Activated T-helper 9 cell treated with anti-CD3 and anti-CD28 coated beads, Interleukin-2, amount 50 U/mL, for 16 hours (primary cell): ENCODE measurements around the gene SUCNR1.
"Not testable (repeated sequence)": the region's sequence is repeated elsewhere in the genome, so short reads cannot be mapped to it uniquely, and the experiment has no call there.

Experiments used
- DNase-seq: peaks from one replicate; pipeline ENCODE4 v3.0.0-alpha.2; 2020; ENCODE audit warnings: low read depth

Gene SUCNR1

DNA sequence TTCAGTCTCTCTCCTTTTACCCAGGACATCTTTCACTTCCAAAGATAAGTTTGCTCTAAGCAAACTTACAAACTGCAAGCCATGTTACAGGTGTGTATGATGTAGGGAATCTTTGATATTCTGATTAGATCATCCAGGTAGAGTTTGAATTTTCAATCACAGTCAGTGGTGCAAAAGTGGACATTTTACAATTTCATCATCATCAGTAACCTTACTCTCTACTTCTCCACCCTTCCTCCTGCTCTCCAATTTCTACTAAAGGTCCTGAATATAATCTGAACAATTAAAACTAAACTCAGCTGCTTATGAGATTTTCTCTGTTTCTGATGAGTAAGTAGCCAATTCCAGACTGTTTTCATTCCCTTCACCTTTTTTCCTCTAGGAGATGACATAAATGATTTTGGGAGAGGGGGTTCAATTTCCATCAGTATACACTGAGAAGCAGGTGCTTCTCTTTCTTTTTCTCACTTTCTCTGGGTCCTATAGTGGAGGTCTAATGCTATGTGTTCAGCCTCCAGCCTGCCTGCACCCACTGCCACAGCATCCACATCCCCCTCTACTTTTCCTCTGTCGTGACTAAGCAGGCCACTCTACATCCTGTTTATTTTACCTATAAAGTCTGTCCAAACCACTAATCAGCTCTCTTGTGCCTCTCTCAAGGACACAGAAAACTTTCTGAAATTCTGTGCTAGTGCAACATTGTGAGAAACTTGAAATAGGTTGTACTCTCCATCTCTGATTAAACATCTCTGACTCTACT lies 27.6 kb downstream of the SUCNR1 start:
- no peak for DNase-seq

DNA sequence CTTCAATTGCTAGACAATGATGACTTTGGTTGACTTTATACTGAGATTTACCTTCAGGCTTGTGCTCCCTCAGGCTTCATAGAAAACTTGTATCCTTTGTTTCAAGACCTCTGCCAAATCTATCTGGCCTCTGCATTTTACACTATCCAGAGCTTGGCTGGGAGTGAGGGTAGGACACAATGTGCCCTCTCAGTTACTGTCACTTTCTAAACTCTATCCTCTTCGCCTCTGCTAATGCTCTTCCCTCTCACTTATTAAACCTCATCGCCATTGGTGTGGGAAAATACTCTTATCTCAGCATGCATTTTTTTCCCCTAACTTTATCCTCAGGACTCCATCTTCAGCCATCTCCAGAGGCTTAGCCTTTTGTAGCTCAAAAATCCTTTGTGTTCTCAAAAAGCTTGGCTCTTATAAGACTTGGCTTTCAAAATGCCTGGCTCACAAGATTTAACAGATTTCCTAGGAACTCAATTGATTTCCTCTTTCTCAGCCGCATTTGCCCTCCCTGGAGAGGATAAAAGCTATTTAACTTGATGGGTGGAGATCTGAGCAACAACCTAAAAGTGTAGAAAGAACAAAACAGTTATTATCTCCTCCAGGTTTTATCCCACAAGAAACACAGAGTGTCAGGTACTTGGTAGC lies 28.3 kb downstream of the SUCNR1 start:
- DNase-seq = no peak

DNA sequence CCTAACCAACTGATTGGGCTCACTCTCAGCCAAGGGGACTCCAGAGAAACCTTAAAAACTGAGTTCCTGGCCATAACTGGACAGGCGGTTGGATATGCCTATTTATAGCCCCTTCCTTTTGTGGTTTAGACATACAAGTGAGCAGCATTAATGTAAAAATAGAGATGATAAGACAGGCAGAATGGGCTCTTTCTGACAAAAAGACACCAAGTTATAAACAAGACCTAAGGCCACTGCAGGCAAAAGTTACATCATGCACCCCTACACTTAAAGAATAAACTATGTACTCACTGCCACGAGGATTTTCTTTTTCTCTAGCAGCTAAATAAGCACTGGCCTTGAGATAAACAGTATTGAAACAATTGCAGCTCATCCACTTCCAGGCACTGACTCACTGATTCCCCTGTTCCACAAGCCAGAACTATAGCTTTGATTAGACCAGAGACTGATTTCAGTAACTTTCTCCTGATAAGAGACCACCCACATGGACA lies 30.1 kb downstream of the SUCNR1 start:
- DNase-seq = no peak

DNA sequence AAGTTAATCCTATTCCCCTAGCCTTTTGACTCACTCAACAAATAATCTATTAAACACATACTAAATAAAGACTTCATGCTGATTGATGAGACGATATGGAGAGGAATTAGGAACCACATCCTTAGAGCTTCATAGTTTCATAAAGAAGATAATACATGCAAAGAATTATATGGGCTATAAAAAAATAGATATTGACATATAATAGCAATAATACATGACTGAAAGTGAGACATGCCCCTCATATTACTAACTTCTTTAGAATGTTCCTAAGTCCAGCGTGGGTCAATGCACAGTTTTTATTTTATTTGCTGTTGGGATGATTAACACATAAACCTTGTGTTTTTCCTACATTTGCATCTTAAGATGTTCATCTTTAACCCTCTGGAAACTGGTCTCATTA lies 32.2 kb downstream of the SUCNR1 start:
- no peak for DNase-seq

DNA sequence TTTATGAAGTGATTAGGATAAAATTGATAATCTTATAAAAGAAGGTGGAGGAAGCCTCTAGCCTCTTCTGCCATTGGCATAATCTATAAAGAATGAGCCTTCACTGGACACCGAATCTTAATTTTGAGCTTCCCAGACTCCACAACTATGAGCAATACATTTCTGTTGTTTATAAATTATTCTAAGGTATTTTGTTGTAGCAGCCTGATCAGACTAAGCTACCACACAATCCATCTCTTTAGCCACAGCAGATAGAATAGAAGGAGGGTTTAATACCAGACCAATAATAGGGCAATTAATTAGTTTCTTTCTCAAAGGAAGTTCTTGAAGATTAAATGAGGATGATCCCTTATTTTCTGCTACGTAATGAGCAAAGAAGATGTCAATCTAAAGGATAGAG lies 33.3 kb downstream of the SUCNR1 start:
- DNase-seq = no peak

DNA sequence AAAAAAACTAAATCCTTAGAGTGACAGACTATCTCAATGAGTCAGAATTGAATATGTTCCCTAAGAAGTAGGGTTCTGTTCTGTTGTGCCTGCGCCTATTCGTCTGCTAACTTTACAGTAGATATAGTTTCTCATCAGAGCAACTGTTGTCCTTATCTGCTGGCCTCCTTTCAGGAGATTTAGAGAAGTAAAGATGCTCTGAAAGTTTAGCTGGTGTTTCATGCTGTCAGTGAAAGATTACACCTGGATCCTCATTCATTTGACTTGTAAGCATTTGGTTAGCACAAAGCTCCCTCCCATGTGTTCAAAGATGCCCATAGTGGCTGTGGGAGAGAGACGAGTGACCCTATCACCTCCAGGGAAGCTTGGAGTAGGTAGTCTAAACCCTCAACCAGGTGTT lies 35.0 kb downstream of the SUCNR1 start:
- no peak for DNase-seq

DNA sequence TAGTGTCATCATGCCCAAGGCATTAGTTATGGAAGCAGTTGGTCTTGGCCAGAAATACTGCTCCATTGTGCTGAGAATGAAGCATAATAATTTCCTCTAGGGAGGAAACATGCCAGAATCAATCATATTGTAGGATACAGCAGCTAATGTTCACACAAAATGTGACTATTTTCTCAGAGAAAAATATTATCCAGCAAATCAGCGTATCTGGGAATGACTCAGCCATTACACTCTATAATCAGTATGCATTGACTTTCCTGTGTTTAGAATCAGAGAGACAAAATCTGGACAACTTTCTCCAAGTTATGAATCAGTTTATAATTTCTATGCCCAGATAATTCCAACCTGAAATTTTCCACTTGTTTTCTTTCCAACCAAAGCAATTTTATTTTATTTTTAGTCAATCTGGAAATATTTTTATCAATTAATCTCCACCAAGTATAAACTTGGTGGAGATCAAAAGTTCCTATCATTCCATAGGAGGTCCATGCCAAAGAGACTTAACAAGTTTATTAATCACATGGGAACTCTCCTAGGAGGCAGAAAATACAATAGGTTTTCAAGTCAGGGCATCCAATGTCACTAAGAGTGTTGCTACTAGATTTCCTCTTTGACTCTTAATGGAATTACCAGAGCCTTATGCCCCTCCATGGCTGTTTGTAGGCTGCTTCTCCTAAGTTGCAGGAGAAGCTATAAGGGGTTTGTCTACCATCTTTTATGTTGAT lies 36.4 kb downstream of the SUCNR1 start:
- DNase-seq = no peak

DNA sequence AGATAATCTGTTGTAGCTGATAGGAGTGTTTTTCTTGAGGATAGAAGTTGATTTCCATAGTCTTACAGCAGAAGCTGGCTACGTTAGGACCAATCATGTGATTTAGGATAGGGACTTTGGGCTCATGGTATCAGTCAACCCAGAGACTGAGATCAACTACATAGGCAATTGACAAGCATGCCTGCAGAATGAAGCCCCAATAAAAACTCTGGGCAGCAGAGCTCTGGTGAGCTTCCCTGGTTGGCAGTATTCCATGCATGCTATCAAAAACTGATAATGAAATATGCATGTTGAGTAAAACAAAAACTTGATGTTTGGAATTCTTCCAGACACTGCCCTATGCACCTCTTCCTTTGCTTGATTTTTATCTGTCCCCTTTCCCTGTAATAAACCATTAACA lies 38.0 kb downstream of the SUCNR1 start:
- DNase-seq = no peak

DNA sequence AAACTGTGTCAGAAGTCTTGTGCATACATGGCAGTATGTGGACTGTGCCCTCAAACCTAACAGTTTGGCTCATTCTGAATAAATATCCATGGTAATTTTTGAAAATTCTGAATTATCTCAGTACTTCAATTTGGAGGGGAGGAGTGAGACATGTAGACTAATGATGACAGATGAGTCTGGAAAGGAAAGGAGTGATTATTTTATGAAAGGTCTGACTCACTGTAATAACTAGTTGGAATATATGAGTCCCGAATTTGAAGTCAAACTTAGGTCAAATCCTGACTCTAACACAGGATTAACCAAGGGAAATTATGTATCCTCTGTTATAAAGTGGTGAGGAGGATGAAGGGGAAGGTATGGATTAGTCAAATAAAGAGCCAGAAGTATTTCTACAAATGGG lies 38.6 kb downstream of the SUCNR1 start:
- no peak for DNase-seq

DNA sequence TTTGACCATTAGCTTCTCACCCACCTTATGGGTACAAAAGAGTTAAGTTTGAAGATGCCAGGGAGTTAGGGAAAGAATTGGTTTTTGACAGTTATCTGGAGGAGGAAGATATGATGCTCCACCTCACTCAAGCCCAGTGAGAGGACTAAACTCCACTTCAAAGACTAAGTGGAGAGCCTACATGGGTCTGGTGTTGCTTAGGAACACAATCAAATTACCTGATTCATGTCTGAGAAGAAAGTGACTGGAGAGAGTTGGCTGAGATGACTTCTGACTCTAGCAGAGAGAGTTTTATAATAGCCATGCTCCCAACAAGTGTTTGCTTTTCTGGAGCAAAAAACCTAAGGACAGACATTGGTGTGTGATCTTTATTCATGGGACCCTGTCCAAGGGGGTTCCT lies 43.3 kb downstream of the SUCNR1 start:
- DNase-seq = no peak

DNA sequence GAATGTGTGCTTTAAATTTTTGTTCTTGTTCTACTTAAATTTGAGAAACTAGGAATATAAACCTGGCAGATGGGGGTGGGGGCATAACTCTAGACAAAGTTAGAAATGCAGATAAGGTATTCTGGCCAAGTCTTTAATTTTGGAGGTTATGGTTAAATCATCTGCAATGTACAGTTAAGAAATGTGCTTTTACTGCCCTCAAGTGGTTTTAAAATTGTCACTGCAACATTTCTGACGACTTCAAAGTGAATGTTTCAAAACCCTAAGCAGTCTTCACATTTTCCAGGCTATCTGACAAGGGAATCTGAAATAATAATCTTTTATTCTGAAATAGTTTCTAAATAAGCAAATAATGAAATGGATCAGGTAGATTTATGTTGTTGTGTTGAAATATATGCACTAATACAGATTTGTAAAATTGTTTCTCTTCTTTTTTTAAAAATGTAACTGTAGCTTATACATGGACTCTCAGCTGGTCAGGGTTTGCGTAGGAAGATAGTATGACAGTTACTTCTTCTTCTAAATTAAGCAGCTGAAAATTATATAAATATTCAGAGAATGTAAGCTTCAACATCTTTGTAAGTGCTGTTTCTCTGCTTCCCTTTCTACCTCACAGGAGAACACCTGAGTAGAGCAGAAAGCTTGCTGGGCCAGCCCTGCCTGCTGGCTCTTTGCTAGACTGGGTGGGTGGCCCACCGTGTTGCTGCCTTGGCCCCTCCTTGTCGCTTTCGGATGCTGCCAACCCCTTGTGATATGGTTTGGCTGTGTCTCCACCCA lies 45.0 kb downstream of the SUCNR1 start:
- no peak for DNase-seq

DNA sequence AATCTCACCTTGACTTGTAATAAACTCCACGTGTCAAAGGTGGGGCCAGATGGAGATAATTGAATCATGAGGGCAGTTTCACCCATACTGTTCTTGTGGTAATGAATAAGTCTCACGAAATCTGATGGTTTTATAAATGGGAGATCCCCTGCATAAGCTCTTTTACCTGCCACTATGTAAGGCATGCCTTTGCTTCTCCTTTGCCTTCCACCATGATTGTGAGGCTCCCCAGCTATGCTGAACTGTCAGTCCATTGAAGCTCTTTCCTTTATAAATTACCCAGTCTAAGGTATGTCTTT lies 45.5 kb downstream of the SUCNR1 start:
- DNase-seq = no peak

DNA sequence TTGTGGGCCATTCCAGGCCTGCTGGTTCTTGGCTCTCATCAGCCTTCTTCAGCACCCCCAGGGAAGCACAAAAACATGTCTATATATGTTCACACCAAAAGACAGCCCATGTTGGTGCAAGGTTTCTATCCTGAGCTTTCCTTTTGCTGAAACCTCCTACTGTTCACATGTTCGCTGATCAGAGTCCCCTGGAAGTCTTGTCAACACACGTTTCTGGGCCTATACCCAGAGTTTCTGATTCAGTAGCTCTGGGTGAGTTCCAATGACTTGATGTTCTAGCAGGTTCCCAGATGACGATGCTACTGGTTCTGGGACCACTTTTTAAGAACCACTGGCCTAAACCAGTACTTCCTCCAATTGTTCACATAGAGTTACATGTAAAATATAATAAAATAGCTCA lies 46.0 kb downstream of the SUCNR1 start:
- DNase-seq = no peak

DNA sequence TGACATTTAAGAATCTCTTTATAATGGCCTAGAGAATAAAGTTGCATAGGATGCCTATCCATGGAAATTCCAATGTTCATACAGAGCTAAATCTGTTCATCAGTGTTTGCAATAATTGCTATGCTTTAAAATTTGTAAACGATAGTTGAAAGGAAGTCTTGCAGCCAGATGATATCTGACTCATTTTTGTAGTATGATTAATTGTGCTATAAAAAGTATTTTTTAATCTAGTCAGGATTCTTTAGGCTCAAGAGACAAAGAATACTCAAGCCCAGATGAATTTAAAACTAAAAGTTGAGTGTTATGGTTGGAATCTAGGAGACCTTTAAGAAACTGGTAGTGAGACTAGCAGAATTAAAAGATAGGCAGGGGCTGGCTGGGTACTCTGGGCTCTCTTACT lies 50.5 kb downstream of the SUCNR1 start:
- DNase-seq = no peak

DNA sequence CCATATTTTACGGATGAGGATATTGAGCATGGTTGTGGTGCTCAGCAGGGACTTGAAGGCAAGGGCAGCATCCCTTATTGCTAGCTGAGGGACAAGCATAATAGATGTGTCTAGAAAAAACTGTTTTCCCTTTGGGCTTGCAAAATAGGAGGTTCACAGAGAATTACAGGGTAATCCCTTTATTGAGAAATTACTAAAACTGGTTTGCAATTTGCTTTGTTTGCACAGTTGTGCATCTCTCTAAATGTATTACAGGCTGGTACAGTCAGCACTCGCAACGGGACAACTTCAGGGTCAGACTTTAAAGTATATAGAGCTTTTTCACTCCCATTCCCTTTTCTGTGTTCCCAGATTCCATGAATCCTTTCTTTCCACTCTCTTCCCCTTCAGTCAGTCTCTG lies 51.3 kb downstream of the SUCNR1 start:
- DNase-seq = no peak

DNA sequence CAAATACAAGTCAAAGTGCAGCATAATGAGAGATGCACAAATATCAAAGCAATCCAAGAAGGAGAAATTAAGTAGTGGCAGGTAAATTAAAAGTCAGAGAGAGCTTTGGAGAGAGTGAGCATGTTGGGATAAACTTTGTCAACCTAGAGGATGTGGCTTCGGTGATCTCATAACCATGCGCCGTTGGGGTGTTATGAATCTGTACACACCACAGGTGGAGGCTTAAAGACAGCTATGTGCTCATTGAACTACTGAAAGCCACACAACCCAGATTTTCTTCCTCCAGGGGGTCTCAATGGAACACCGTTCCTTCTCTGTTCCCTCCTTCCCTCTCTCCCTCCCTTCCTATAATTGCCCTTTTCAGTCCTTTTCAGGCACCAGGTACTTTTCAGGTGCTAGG lies 52.0 kb downstream of the SUCNR1 start:
- no peak for DNase-seq

DNA sequence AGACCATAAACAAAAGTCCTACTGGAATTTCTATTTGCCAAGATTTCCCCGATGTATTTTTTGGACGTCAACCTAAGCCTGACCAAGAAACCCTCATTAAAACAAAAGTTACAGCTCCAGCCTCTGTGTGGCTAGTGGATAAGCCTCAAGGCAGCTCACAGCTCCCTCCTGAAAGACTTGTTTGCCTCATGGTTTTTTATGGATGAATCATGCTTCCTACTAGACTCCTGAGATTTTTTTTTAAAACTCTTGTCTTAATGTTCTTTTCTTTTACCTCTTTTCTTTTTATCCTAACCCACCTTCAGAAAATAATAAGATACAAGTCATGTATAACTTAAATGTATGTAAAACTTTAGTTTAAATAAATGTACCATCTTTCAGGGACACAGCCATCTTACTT lies 52.4 kb downstream of the SUCNR1 start:
- no peak for DNase-seq

DNA sequence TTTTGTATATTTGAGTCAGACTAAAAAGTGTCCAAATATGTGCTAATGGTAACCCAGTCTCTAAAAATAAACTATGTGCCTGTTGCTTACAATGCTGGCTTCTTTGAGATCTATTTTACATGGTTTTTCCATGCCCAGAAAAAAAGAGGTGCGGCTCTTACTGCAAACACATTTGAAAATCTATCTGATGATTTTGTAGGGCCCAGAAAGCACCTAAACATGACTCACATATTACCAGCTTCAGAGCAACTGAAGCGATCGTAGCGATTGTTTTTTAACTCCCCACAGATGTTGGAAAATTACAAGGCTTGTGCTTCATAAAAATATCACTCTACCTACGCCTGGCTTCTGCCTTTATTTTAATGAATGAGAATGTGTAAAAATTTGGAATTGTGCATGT lies 53.5 kb downstream of the SUCNR1 start:
- DNase-seq = no peak

DNA sequence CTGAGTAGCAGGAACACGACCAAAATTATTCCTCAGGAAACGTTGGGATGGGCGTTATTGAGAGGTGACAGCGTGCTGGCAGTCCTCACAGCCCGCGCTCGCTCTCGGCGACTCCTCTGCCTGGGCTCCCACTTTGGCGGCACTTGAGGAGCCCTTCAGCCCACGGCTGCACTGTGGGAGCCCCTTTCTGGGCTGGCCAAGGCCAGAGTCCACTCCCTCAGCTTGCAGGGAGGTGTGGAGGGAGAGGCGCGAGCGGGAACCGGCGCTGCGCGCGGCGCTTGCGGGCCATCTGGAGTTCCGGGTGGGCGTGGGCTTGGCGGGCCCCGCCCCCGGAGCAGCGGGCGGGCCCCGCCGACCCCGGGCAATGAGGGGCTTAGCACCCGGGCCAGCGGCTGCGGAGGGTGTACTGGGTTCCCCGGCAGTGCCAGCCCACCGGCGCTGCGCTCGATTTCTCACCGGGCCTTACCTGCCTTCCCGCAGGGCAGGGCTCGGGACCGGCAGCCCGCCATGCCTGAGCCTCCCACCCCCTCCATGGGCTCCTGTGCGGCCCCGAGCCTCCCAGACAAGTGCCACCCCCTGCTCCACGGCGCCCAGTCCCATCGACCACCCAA lies 54.6 kb downstream of the SUCNR1 start:
- not testable (repeated sequence) for DNase-seq

DNA sequence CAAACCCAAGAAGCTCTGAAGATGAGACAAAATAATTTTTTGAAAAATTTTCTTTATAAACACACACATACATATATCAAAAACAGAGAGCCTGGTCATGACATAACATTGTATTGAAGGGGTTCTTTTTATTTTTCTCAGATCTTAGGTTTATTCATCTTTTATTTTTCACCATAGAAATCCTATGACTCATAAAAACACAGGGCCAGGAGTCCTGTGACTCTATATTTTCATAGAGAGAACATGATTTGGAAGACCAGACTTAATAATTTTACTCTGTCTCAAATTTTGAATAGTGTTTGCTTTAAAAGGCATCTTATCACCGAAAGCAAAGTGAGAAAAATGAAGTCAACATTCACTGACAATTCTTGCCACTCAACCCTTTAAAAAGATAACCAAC lies 57.7 kb downstream of the SUCNR1 start:
- DNase-seq = no peak

DNA sequence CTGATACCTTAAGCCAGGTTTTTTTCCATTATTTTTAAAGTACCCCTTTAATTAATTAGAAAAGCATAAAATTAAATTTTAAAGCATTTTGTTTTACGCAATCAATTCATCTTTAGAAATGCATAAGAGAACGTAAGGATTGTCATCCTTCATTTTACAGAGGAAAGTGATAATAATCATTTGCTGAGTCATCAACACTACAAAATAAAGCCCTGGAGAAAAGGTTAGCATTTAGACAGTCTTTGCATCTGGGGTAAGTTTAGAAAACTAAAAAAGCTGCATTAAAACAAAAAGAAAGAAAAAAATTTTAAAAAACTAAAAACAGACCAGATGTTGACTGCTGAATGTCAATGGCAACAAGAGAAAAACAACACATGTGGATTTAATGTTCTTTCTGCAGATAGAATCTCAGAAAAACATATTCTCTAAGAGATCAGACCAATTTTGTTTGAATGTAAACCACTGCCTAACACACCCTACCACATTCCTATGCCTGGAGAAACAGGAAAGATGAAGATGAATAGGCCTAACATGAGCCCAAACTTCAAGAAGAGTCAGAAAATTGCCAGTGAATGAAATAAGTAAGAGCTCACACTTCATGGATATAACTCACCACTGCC lies 59.9 kb downstream of the SUCNR1 start:
- no peak for DNase-seq
